Suprapubic skin (tissue), 4 donors: ENCODE data around the gene PRSS33. TPM values are rescaled to one million over a fixed set of nuclear protein-coding genes. Genes with fewer than 3 reads are reported as not detected.
A peak's percentile ranks its signal among the peaks of the same experiment; 100 is the strongest.

Experiments
- DNase-seq, 2 donors: peaks; one replicate each; pipeline ENCODE4 v3.0.0-alpha.2; 2019; ENCODE audit warnings: low spot score in 2 of 2
- H3K27ac ChIP-seq: fragments of 200-600 bp; sonication (generic); one replicate; pipeline ENCODE4 v1.5.1; 2019
- H3K27me3 ChIP-seq: fragments of 200-600 bp; sonication (generic); one replicate; pipeline ENCODE4 v1.5.1; 2019
- H3K36me3 ChIP-seq: fragments of 200-600 bp; sonication (generic); one replicate; pipeline ENCODE4 v1.5.1; 2019
- H3K4me1 ChIP-seq: fragments of 200-600 bp; sonication (generic); one replicate; pipeline ENCODE4 v1.5.1; 2019
- H3K4me3 ChIP-seq: fragments of 200-600 bp; sonication (generic); one replicate; pipeline ENCODE4 v1.5.1; 2019; ENCODE audit warnings: mild to moderate bottlenecking
- H3K9me3 ChIP-seq: fragments of 200-600 bp; sonication (generic); one replicate; pipeline ENCODE4 v1.5.1; 2019
- EP300 ChIP-seq: sonication (generic); formaldehyde crosslinking; IDR thresholded peaks from one replicate; pipeline ENCODE4 v1.6.1; 2017; ENCODE audit warnings: antibody characterized with exemption
- POLR2A ChIP-seq, 2 donors: fragments of 450-650 bp; IDR thresholded peaks; one replicate each; pipeline ENCODE4 v1.6.1; 2017; ENCODE audit warnings: antibody characterized with exemption in 2 of 2, mild to moderate bottlenecking in 2 of 2, moderate library complexity in 2 of 2
- POLR2AphosphoS5 ChIP-seq, 3 donors: sonication (generic); formaldehyde crosslinking; IDR thresholded peaks; one replicate each; pipeline ENCODE4 v1.6.1; 2017; ENCODE audit warnings: antibody characterized with exemption in 3 of 3
- WGBS: methylation state at CpG from one replicate; pipeline ENCODE4 v1.1.5; 2018; 5-methylcytosine and 5-hydroxymethylcytosine counted together
- total RNA-seq, 4 donors: library from RNA; depleted of rRNA; stranded (reverse); fragments of >200 nt; gene quantifications; one replicate each; pipeline ENCODE4 v1.1.0, GENCODE V29; 2016
- TF ChIP-seq, protein P1 (sequence below), 2 donors: fragments of 200-600 bp in 1 of 2; fragments of 450-650 bp in 1 of 2; sonication (generic) in 1 of 2; IDR thresholded peaks; one replicate each; pipeline ENCODE4 v1.5.1; 2016 to 2019; ENCODE audit warnings: antibody characterized with exemption in 2 of 2, mild to moderate bottlenecking in 1 of 2, moderate library complexity in 1 of 2

PRSS33 gene
- total RNA-seq, 4 donors from 2014 or later, result not detected

DNA sequence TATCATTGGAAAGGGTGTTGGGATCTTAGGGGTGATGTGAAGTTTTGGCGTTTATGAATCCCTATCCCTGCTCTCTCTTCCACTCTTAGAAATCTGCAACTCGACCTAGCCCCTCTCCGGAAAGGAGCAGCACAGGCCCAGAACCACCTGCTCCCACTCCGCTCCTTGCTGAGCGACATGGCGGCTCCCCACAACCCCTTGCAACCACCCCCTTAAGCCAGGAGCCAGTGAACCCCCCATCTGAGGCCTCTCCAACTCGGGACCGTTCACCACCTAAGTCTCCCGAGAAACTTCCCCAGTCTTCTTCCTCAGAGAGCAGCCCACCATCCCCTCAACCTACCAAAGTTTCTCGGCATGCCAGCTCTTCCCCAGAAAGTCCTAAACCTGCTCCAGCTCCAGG is 25.9 kb downstream of the PRSS33 start:
- no peaks in the 10 kb centered on the region for H3K9me3 ChIP-seq
- no peak for DNase-seq
- TF ChIP-seq EP300 (no peak), POLR2A (IDR thresholded peaks at IDR 0.05) (no peak), POLR2AphosphoS5 (IDR thresholded peaks at IDR 0.05) (no peak)
- TF ChIP-seq, protein P1, sequence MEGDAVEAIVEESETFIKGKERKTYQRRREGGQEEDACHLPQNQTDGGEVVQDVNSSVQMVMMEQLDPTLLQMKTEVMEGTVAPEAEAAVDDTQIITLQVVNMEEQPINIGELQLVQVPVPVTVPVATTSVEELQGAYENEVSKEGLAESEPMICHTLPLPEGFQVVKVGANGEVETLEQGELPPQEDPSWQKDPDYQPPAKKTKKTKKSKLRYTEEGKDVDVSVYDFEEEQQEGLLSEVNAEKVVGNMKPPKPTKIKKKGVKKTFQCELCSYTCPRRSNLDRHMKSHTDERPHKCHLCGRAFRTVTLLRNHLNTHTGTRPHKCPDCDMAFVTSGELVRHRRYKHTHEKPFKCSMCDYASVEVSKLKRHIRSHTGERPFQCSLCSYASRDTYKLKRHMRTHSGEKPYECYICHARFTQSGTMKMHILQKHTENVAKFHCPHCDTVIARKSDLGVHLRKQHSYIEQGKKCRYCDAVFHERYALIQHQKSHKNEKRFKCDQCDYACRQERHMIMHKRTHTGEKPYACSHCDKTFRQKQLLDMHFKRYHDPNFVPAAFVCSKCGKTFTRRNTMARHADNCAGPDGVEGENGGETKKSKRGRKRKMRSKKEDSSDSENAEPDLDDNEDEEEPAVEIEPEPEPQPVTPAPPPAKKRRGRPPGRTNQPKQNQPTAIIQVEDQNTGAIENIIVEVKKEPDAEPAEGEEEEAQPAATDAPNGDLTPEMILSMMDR (IDR thresholded peaks at IDR 0.05), result no peak
- no peak overlapping the region for H3K4me3 ChIP-seq
- no peak overlapping the region for H3K27ac ChIP-seq
- H3K27me3 ChIP-seq, result no peaks in the 10 kb centered on the region
- WGBS, result 97% methylated on average over 10 of the region's 10 CpGs
- H3K4me1 ChIP-seq, result peaks cover 8% of the 10 kb centered on the region
- H3K36me3 ChIP-seq, result peaks cover 97% of the 10 kb centered on the region

DNA sequence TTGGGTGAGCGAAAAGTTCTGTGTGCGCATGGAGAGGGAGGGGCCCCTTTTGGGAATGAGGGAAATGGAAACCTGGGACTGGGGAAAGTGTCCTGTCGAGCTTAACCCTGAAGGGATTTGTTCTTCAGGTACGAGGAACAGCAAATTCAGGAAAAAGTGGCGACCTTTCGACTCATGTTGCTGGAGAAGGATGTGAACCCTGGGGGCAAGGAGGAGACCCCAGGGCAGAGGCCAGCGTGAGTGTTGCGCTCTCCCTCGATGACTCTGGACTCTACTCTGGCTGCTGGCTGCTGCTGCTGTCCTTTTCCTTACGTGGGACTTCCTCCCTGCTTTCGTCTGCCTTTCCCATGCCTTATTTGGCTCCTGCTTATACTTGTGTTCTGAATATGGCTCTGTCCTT is 30.0 kb downstream of the PRSS33 start:
- no peaks in the 10 kb centered on the region for H3K9me3 ChIP-seq
- no peak for DNase-seq
- WGBS, result 71% methylated on average over 11 of the region's 11 CpGs
- H3K27ac ChIP-seq, result no peak overlapping the region
- TF ChIP-seq POLR2A (IDR thresholded peaks at IDR 0.05), result no peak
- TF ChIP-seq, protein P1 (IDR thresholded peaks at IDR 0.05), result no peak
- no peak for TF ChIP-seq POLR2AphosphoS5 (IDR thresholded peaks at IDR 0.05)
- TF ChIP-seq EP300, result no peak
- H3K36me3 ChIP-seq, result peaks cover 60% of the 10 kb centered on the region
- H3K27me3 ChIP-seq, result no peaks in the 10 kb centered on the region
- H3K4me3 ChIP-seq, result no peak overlapping the region
- peaks cover 38% of the 10 kb centered on the region for H3K4me1 ChIP-seq

DNA sequence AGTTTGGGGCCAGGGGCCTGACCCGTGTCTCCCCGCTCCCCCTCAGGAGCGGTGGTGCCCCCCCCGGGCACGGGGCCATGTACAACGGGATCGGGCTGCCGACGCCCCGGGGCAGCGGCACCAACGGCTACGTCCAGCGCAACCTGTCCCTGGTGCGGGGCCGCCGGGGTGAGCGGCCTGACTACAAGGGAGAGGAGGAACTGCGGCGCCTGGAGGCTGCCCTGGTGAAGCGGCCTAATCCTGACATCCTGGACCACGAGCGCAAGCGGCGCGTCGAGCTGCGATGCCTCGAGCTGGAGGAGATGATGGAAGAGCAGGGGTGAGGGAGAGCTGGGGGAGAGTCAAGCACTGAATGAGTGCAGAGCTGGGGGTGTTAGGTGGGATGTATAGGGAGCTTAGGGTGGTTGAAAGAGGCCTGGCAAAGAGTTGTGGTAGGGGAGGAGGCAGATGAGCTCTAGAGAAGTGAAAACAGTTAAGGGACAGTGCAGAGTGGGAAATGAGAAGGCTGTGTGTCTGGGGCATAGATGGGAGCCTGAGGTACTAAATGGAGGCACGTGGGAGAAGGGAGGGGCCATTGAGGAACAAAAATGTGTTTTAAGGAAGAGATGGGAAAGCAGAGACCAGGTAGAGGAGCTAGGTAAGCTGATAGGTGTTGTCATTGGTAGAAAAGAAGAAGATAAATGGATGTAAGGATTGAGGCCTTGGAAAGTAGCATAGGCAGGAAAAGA is 30.9 kb downstream of the PRSS33 start:
- no peak overlapping the region for H3K4me3 ChIP-seq

DNA sequence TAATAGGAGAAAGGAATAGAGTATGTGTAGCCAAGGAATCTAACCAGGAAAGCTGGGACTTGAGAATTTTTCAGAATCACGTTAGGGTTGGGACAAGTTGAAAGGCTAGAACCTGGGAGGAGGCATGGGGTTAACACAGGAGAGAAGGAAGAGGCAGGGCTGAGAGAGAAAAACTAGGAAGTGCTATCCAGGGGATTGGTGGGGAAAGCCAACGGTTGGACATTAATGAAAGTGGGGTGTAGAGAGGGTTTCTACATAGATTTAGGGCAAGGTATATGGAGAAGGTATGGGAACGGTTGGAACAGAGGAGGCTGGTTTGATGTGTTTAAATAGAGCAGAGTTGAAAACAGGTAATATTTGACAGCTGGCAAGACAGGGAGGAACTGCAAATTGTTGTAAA is 32.2 kb downstream of the PRSS33 start:
- no peak for DNase-seq
- Histone ChIP-seq H3K27ac (no peak overlapping the region), H3K4me3 (peak overlapping the region; percentile 58), H3K27me3 (no peaks in the 10 kb centered on the region), H3K9me3 (no peaks in the 10 kb centered on the region), H3K4me1 (peaks cover 45% of the 10 kb centered on the region), H3K36me3 (peaks cover 39% of the 10 kb centered on the region)
- 23% methylated on average over 3 of the region's 3 CpGs for WGBS
- TF ChIP-seq, protein P1 (IDR thresholded peaks at IDR 0.05), result no peak

More for the DNA sequence above, 30.9 kb downstream of the PRSS33 start:
- TF ChIP-seq POLR2AphosphoS5 (IDR thresholded peaks at IDR 0.05) (no peak), EP300 (no peak), POLR2A (IDR thresholded peaks at IDR 0.05) (no peak)
- TF ChIP-seq, protein P1 (IDR thresholded peaks at IDR 0.05), result no peak
- DNase-seq, result no peak
- H3K9me3 ChIP-seq, result no peaks in the 10 kb centered on the region
- H3K36me3 ChIP-seq, result peaks cover 51% of the 10 kb centered on the region
- 85% methylated on average over 30 of the region's 30 CpGs for WGBS
- H3K27ac ChIP-seq, result no peak overlapping the region
- peaks cover 44% of the 10 kb centered on the region for H3K4me1 ChIP-seq
- no peaks in the 10 kb centered on the region for H3K27me3 ChIP-seq

DNA sequence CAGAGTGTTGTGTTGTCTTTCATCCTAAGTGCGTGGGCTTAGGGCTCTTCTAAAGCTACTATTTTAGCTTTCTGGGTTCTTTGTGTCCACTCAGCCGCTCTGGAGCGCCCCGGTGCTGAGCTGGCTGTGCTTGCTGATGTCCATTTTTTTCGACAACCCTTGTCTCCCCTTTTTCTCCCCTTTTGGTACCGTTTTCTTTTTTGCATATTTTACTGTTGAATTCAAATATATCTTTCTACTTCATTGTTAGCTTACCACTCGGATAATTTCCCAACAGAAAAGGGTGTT is 33.7 kb downstream of the PRSS33 start:
- peaks cover 45% of the 10 kb centered on the region for H3K4me1 ChIP-seq
- under 1% methylated on average over 7 of the region's 7 CpGs for WGBS
- H3K36me3 ChIP-seq, result peaks cover 24% of the 10 kb centered on the region
- TF ChIP-seq, protein P1 (IDR thresholded peaks at IDR 0.05), result no peak
- TF ChIP-seq EP300, result no peak
- TF ChIP-seq POLR2AphosphoS5 (IDR thresholded peaks at IDR 0.05), result no peak
- no peaks in the 10 kb centered on the region for H3K9me3 ChIP-seq
- no peaks in the 10 kb centered on the region for H3K27me3 ChIP-seq
- peak overlapping the region; percentile 99 for H3K27ac ChIP-seq
- DNase-seq, result no peak
- peak overlapping the region; percentile 58 for H3K4me3 ChIP-seq
